ENCODE data around the gene ENTR1.

ENTR1 gene

GRCh38 chr9:136380381-136380780 is 30.0 kb downstream of the ENTR1 start:
- TF ChIP-seq ZBTB7A (tag by site-specific recombination; IDR thresholded peaks at IDR 0.05; ENCODE audit: low read depth) (no peak), TCF7L2 (IDR thresholded peaks at IDR 0.05; ENCODE audit: borderline replicate concordance, low read depth, low read length) (no peak), TRIM28 (IDR thresholded peaks at IDR 0.05; ENCODE audit: borderline replicate concordance, low read length) (no peak), ZFP3 (tag by site-specific recombination; IDR thresholded peaks at IDR 0.05; ENCODE audit: low read depth) (no peak), TSHZ1 (tag by site-specific recombination; IDR thresholded peaks at IDR 0.05; ENCODE audit: borderline replicate concordance) (no peak), ZNF202 (tag by site-specific recombination; IDR thresholded peaks at IDR 0.05; ENCODE audit: borderline replicate concordance) (no peak), ZBTB17 (tag by site-specific recombination; IDR thresholded peaks at IDR 0.05) (no peak), ZNF221 (tag by site-specific recombination; IDR thresholded peaks at IDR 0.05; ENCODE audit: borderline replicate concordance) (no peak), RBAK (tag by site-specific recombination; IDR thresholded peaks at IDR 0.05) (no peak), ZNF704 (tag by site-specific recombination; IDR thresholded peaks at IDR 0.05) (no peak), ZFP37 (tag by site-specific recombination; IDR thresholded peaks at IDR 0.05) (no peak), ZEB2 (tag by site-specific recombination; IDR thresholded peaks at IDR 0.05) (no peak), ZNF843 (tag by site-specific recombination; IDR thresholded peaks at IDR 0.05) (no peak), ZNF133 (tag by site-specific recombination; IDR thresholded peaks at IDR 0.05) (no peak)
- TF ChIP-seq, protein P1, sequence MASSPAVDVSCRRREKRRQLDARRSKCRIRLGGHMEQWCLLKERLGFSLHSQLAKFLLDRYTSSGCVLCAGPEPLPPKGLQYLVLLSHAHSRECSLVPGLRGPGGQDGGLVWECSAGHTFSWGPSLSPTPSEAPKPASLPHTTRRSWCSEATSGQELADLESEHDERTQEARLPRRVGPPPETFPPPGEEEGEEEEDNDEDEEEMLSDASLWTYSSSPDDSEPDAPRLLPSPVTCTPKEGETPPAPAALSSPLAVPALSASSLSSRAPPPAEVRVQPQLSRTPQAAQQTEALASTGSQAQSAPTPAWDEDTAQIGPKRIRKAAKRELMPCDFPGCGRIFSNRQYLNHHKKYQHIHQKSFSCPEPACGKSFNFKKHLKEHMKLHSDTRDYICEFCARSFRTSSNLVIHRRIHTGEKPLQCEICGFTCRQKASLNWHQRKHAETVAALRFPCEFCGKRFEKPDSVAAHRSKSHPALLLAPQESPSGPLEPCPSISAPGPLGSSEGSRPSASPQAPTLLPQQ (tag by site-specific recombination; IDR thresholded peaks at IDR 0.05), result no peak
- TF ChIP-seq, protein P2, sequence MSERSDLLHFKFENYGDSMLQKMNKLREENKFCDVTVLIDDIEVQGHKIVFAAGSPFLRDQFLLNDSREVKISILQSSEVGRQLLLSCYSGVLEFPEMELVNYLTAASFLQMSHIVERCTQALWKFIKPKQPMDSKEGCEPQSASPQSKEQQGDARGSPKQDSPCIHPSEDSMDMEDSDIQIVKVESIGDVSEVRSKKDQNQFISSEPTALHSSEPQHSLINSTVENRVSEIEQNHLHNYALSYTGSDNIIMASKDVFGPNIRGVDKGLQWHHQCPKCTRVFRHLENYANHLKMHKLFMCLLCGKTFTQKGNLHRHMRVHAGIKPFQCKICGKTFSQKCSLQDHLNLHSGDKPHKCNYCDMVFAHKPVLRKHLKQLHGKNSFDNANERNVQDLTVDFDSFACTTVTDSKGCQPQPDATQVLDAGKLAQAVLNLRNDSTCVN (tag by site-specific recombination; optimal IDR thresholded peaks at IDR 0.05), result no peak
- POLR2A ChIA-PET, result interaction anchor here (1.0 to 1.3 kb wide), 2 partner anchors 9 to 14 kb away, joined by 4 read pairs; no protein-coding TSS in a partner anchor
- CTCF ChIA-PET, result interaction anchor here (1.0 kb wide), 1 partner anchor 21 kb away, joined by 3 read pairs; no protein-coding TSS in a partner anchor
- Histone ChIP-seq H3K9me3 (ENCODE audit: control insufficient read depth, insufficient read depth, low read depth, low read length) (no peaks in the 10 kb centered on the region), H3K36me3 (ENCODE audit: control insufficient read depth in 2 of 2, insufficient read depth in 1 of 2, low read length in 2 of 2) (peaks cover 8 to 98% of the 10 kb centered on the region in 2 experiments), H3K4me1 (ENCODE audit: control insufficient read depth, insufficient read depth, low read length) (no peaks in the 10 kb centered on the region), H3K27ac (ENCODE audit: extremely low read depth, low read depth, low read length) (no peak overlapping the region), H3K4me3 (ENCODE audit: low read depth, low read length) (no peak overlapping the region)

- H3K36me3 ChIP-seq (ENCODE audit: control insufficient read depth in 2 of 2, insufficient read depth in 1 of 2, low read length in 2 of 2), result peaks cover 3 to 98% of the 10 kb centered on the region in 2 experiments
- H3K4me3 ChIP-seq (ENCODE audit: low read depth, low read length), result no peak overlapping the region
- ChIA-PET POLR2A (interaction anchor here (0.5 to 1.3 kb wide), 4 partner anchors 10 to 38 kb away, joined by 3 to 4 read pairs (median 4); no protein-coding TSS in a partner anchor), CTCF (interaction anchor here (1.0 kb wide), 1 partner anchor 21 kb away, joined by 3 read pairs; no protein-coding TSS in a partner anchor)
- H3K4me1 ChIP-seq (ENCODE audit: control insufficient read depth, insufficient read depth, low read length), result no peaks in the 10 kb centered on the region
- TF ChIP-seq ZNF157 (tag by site-specific recombination; IDR thresholded peaks at IDR 0.05) (no peak), ZNF777 (tag by site-specific recombination; IDR thresholded peaks at IDR 0.05; ENCODE audit: borderline replicate concordance) (no peak), ZNF791 (tag by site-specific recombination; IDR thresholded peaks at IDR 0.05) (no peak), ZNF214 (tag by site-specific recombination; IDR thresholded peaks at IDR 0.05; ENCODE audit: borderline replicate concordance) (no peak)
- H3K27ac ChIP-seq (ENCODE audit: extremely low read depth, low read depth, low read length), result no peak overlapping the region
- H3K9me3 ChIP-seq (ENCODE audit: control insufficient read depth, insufficient read depth, low read depth, low read length), result no peaks in the 10 kb centered on the region
These were observed 30.5 kb downstream of the ENTR1 start for GRCh38 chr9:136379891-136380290.

Measured in HEK293 (cell line).